Measurements from ENCODE around the gene PROP1.
"Not testable (repeated sequence)": the region's sequence is repeated elsewhere in the genome, so short reads cannot be mapped to it uniquely, and the experiment has no call there.

Gene PROP1

GRCh38 chr5:177995691-177996595 lies at the start of gene PROP1:
Gene PROP1 (minus strand): TSS chr5:177996242. CDS start chr5:177995933, 309 bp downstream.
- DNase-seq (ENCODE audit: low read depth in 2 of 2): no peak

- not testable (repeated sequence) for DNase-seq (ENCODE audit: low read depth in 2 of 2)
Measured at GRCh38 chr5:178019379-178020030, 23.5 kb upstream of the PROP1 start.

- not testable (repeated sequence) for DNase-seq (ENCODE audit: low read depth in 2 of 2)
Measured at GRCh38 chr5:178012758-178013157, 16.7 kb upstream of the PROP1 start.

- DNase-seq (ENCODE audit: low read depth in 2 of 2): not testable (repeated sequence)
Measured at GRCh38 chr5:178011816-178012554, 15.9 kb upstream of the PROP1 start.

GRCh38 chr5:178007272-178007671 lies 11.2 kb upstream of the PROP1 start:
- not testable (repeated sequence) for DNase-seq (ENCODE audit: low read depth in 2 of 2)

GRCh38 chr5:178006536-178007231 lies 10.6 kb upstream of the PROP1 start:
- not testable (repeated sequence) for DNase-seq (ENCODE audit: low read depth in 2 of 2)

GRCh38 chr5:178006181-178006535 lies 10.1 kb upstream of the PROP1 start:
- DNase-seq (ENCODE audit: low read depth in 2 of 2): not testable (repeated sequence)

GRCh38 chr5:177997846-177998245 lies 1.8 kb upstream of the PROP1 start:
- no peak for DNase-seq (ENCODE audit: low read depth in 2 of 2)

GRCh38 chr5:177997319-177997670 lies 1.3 kb upstream of the PROP1 start:
- no peak for DNase-seq (ENCODE audit: low read depth in 2 of 2)

- no peak for DNase-seq (ENCODE audit: low read depth in 2 of 2)
Measured at GRCh38 chr5:177996660-177997318, 747 bp upstream of the PROP1 start.

GRCh38 chr5:177994561-177995190 lies 1.4 kb downstream of the PROP1 start:
- no peak for DNase-seq (ENCODE audit: low read depth in 2 of 2)

- DNase-seq (ENCODE audit: low read depth in 2 of 2): no peak
Measured at GRCh38 chr5:177994063-177994462, 2.0 kb downstream of the PROP1 start.

GRCh38 chr5:177992466-177992865 lies 3.6 kb downstream of the PROP1 start:
- DNase-seq (ENCODE audit: low read depth in 2 of 2): no peak

- no peak for DNase-seq (ENCODE audit: low read depth in 2 of 2)
Measured at GRCh38 chr5:177988989-177989625, 6.9 kb downstream of the PROP1 start.

GRCh38 chr5:177987326-177987725 lies 8.7 kb downstream of the PROP1 start:
- no peak for DNase-seq (ENCODE audit: low read depth in 2 of 2)

- DNase-seq (ENCODE audit: low read depth in 2 of 2): no peak
Measured at GRCh38 chr5:177985430-177986040, 10.5 kb downstream of the PROP1 start.

GRCh38 chr5:177984584-177985206 lies 11.3 kb downstream of the PROP1 start:
- no peak for DNase-seq (ENCODE audit: low read depth in 2 of 2)

- DNase-seq (ENCODE audit: low read depth in 2 of 2): no peak
Measured at GRCh38 chr5:177983763-177984583, 12.1 kb downstream of the PROP1 start.
